A549 treated with AZD2906 at 1 μM for 4 hours (cell line): ENCODE results near the gene ACTR2. TPM values are rescaled to one million over a fixed set of nuclear protein-coding genes. Genes with fewer than 3 reads are reported as not detected.

Source experiments
- total RNA-seq: library from RNA; stranded (reverse); fragments of 200-300 nt; extraction: Qiagen RNA extraction; gene quantifications from 5 replicates; pipeline ENCODE4 v1.2.3, GENCODE V29; 2022

Gene ACTR2
- total RNA-seq: 136 to 179 TPM (median 155 TPM) in 5 replicates

DNA sequence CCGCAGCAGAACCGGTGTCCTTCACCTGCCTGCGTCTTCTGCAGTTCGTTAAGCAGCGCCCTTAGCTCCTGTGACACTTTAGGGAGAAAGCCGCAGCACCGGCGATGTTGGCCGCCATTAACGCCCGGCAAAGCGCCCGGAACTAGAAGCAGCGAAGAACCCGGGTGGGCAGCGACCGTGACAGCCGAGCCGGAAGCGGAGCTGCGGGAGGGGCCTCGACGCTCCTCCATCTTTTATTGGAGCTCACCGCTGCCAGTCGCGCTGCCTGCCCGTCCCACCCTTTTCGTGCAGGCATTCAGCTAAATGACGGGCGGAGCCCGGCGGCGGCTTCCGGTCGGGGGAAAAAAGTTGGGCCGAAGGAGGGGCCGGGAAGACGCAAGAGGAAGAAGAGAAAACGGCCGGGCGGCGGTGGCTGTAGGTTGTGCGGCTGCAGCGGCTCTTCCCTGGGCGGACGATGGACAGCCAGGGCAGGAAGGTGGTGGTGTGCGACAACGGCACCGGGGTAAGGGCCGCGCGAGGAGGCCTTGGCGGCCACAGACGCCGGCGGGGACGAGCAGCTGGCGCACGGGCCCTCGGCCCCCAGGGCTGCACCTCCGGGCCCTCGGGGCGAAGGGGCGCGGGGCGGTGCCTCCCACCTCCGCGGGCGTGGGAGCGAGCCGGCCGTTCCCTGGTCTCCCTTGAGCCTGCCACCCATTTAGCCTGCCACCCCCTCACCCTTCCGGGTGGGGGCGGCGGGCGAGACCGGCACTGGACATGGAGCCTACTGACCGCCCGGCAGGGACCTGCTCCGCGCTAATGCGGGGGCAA is at the start of gene ACTR2:
Gene ACTR2, plus strand, starts transcription at position 376 of the 807 bp plus-strand sequence. Its CDS starts 79 bp downstream, at position 455.

Other genes with a start within 250 kb of the ACTR2 start
- gene SLC1A4, start 238.4 kb upstream of the ACTR2 start, total RNA-seq: 9.6 to 11.0 TPM (median 9.8 TPM) in 5 replicates
- gene CEP68, start 171.4 kb upstream of the ACTR2 start, total RNA-seq: 9.7 to 12.8 TPM (median 12.2 TPM) in 5 replicates
- 204 to 236 TPM (median 234 TPM) in 5 replicates for gene RAB1A, start 97.7 kb upstream of the ACTR2 start, total RNA-seq
- gene SPRED2, start 204.8 kb downstream of the ACTR2 start, total RNA-seq: 28.3 to 37.1 TPM (median 34.3 TPM) in 5 replicates